Esophagus (tissue), 2 donors: ENCODE measurements around the gene STK4. TPM values are rescaled to one million over a fixed set of nuclear protein-coding genes. Genes with fewer than 3 reads are reported as not detected.

Experiments used
- H3K27ac ChIP-seq, 2 donors: one replicate each; pipeline ENCODE4 v1.5.1; 2013; ENCODE audit warnings: low read depth in 2 of 2, mild to moderate bottlenecking in 2 of 2, inconsistent platforms in 1 of 2, low read length in 1 of 2, moderate library complexity in 1 of 2
- H3K27me3 ChIP-seq, 2 donors: one replicate each; pipeline ENCODE4 v1.6.1; 2013; ENCODE audit warnings: low read length in 2 of 2, control low read depth in 1 of 2, mild to moderate bottlenecking in 1 of 2; ENCODE audit not compliant: insufficient read depth in 2 of 2, control insufficient read depth in 1 of 2
- H3K36me3 ChIP-seq, 2 donors: one replicate each; pipeline ENCODE4 v1.6.1; 2013; ENCODE audit warnings: low read length in 1 of 2; ENCODE audit not compliant: control insufficient read depth in 2 of 2, insufficient read depth in 2 of 2
- H3K4me1 ChIP-seq, 2 donors: one replicate each; pipeline ENCODE4 v1.6.1; 2013; ENCODE audit warnings: low read length in 1 of 2; ENCODE audit not compliant: control insufficient read depth in 2 of 2, insufficient read depth in 2 of 2
- H3K4me3 ChIP-seq, 2 donors: one replicate each; pipeline ENCODE4 v1.5.1; 2013; ENCODE audit warnings: low read length in 2 of 2, mild to moderate bottlenecking in 2 of 2, low read depth in 1 of 2, moderate library complexity in 1 of 2
- H3K9me3 ChIP-seq, 2 donors: one replicate each; pipeline ENCODE4 v1.6.1; 2013; ENCODE audit warnings: mild to moderate bottlenecking in 2 of 2, low read depth in 1 of 2, low read length in 1 of 2, moderate library complexity in 1 of 2; ENCODE audit not compliant: control insufficient read depth in 2 of 2, insufficient read depth in 1 of 2
- WGBS, 2 donors: extraction: QIAGEN DNeasy Blood & Tissue Kit; methylation state at CpG; one replicate each; pipeline ENCODE4 v1.1.7; 2013; 5-methylcytosine and 5-hydroxymethylcytosine counted together
- polyA plus RNA-seq, 2 donors: library from polyadenylated mRNA; stranded (reverse); fragments of 200-250 nt; gene quantifications; one replicate each; pipeline ENCODE4 v1.2.3, GENCODE V29; 2013
- donor health status: healthy with polysubstance abuse.
- donor health status: Bipolar disorder and iron deficiency.

The STK4 gene
- polyA plus RNA-seq, 2 donors: 4.7 to 4.8 TPM

DNA sequence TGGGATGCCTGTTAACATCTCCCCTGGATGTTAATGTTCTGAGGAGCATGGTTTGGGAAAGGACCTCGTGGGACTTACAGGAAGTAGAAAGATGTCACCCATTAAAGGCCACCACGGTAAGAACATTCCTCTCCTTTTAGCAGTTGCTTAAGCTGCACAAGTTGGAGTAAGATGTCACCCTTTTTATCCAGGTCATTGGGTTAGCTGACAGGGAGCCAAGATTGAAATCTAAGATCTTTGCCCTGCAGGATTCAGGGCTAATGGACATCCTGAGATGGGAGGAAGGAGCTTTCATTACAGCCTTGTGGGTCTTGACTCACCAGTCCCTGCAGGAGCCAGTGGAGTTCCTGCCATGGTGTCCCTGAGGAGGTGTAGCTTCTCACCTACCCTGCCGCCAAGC, 34.4 kb upstream of the STK4 start:
- H3K9me3 ChIP-seq: peaks cover 0 to under 1% of the 10 kb centered on the region in 2 donors
- no peaks in the 10 kb centered on the region for H3K4me1 ChIP-seq
- no peak overlapping the region for H3K27ac ChIP-seq
- peaks cover 1 to 14% of the 10 kb centered on the region in 2 donors for H3K36me3 ChIP-seq
- WGBS, 2 donors: 92% methylated on average over 3 of the region's 3 CpGs
- no peak overlapping the region for H3K4me3 ChIP-seq
- no peaks in the 10 kb centered on the region for H3K27me3 ChIP-seq

DNA sequence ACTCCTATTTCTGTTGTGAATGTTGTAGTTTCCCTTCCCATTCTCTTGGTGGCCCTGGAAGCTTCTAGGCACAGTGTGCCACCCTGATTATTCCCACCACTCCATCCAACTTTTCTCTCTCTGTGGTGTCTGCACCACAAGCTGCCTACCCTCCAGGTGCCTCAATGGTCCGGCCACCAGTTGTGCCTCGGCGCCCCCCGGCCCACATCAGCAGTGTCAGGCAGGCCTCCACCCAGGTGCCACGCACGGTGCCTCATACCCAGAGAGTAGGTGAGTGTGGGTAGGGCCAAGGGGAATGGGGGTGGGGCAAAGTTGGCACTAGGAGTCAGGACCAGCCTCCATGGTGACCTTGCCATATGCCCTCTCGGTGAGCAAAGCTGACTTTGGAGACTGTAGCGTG, 33.4 kb upstream of the STK4 start:
- H3K36me3 ChIP-seq: peaks cover 3 to 17% of the 10 kb centered on the region in 2 donors
- H3K9me3 ChIP-seq: peaks cover 0 to 2% of the 10 kb centered on the region in 2 donors
- no peak overlapping the region for H3K27ac ChIP-seq
- no peaks in the 10 kb centered on the region for H3K27me3 ChIP-seq
- no peaks in the 10 kb centered on the region for H3K4me1 ChIP-seq
- 94 to 96% methylated on average over 8 of the region's 8 CpGs for WGBS, 2 donors
- H3K4me3 ChIP-seq: no peak overlapping the region

DNA sequence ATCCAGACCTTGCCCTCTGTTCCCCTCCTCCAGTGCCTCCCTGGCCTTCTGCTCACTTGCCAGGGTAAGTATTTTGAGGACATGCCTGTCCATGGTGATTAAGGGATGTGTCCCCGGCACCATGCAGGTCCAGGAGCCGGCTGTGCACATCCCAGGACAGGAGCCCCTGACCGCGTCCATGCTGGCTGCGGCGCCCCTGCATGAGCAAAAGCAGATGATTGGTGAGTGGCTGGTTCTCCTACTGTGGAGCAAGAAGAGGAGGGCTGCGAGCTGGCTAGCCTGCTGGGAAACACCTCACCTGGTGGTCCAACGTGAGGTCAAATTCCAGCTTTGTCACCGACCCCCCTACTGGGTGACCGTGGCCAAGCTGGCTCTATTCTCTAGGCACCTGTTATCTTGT, 29.8 kb upstream of the STK4 start:
- H3K27me3 ChIP-seq: no peaks in the 10 kb centered on the region
- H3K27ac ChIP-seq: no peak overlapping the region
- H3K36me3 ChIP-seq: peaks cover 8 to 25% of the 10 kb centered on the region in 2 donors
- H3K4me1 ChIP-seq: no peaks in the 10 kb centered on the region
- peaks cover 0 to 2% of the 10 kb centered on the region in 2 donors for H3K9me3 ChIP-seq
- H3K4me3 ChIP-seq: no peak overlapping the region
- WGBS, 2 donors: 88 to 94% methylated on average over 10 of the region's 10 CpGs

DNA sequence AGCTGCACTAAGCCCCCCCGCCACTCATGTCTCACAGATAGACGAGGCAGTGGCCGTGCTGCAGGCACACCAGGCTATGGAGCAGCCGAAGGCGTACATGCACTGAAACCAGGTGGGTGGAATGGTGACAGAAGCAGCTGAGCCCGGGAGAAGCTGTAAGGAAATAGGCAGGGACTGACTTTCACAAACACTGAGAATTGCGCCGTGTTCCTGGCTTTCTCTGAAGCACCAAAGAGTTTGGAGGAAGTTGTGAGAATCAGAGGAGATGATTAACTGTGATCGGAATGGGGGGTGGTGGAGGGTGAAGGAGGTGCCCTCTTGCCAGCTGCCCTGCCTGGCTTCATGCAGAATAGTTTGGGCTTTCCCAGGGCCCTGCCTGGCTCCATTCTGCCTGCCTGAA, 27.7 kb upstream of the STK4 start:
- peaks cover 21 to 31% of the 10 kb centered on the region in 2 donors for H3K36me3 ChIP-seq
- H3K27ac ChIP-seq: no peak overlapping the region
- 85 to 90% methylated on average over 9 of the region's 9 CpGs for WGBS, 2 donors

DNA sequence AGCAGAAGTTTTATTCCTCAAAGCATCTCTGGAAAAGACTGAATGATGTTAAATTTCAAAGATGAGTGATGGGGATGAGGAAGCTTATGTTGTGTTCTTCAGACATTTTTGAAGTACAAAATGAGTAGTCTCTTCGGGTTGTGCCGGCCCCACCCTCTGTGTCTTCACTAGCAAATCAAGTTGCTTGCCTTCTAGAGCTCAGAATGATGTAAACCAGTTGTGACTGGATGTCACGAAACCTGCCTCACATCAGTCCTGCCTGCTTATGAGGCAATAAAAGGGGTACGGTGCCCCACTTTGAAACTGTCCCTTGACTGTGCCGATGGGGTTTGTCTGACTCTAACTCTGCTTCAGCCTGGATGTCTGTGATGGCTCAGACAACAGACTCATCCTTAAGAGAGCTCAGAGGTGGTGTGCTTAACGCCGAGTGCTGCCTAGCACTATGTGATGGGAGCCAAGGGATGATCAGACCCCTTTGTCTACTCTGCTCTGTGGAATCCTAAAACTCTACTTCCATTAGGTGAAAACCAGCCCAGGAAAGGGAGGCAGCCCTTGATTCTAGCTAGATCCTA, 25.1 kb upstream of the STK4 start:
- Histone ChIP-seq H3K4me1 (no peaks in the 10 kb centered on the region), H3K9me3 (peaks cover 0 to 2% of the 10 kb centered on the region in 2 donors), H3K4me3 (no peak overlapping the region), H3K27me3 (no peaks in the 10 kb centered on the region), H3K36me3 (peaks cover 24 to 34% of the 10 kb centered on the region in 2 donors), H3K27ac (no peak overlapping the region)
- 82 to 87% methylated on average over 7 of the region's 7 CpGs for WGBS, 2 donors

More for the DNA sequence above, 27.7 kb upstream of the STK4 start:
- H3K4me1 ChIP-seq: no peaks in the 10 kb centered on the region
- H3K4me3 ChIP-seq: no peak overlapping the region
- H3K9me3 ChIP-seq: peaks cover 0 to 2% of the 10 kb centered on the region in 2 donors
- no peaks in the 10 kb centered on the region for H3K27me3 ChIP-seq

DNA sequence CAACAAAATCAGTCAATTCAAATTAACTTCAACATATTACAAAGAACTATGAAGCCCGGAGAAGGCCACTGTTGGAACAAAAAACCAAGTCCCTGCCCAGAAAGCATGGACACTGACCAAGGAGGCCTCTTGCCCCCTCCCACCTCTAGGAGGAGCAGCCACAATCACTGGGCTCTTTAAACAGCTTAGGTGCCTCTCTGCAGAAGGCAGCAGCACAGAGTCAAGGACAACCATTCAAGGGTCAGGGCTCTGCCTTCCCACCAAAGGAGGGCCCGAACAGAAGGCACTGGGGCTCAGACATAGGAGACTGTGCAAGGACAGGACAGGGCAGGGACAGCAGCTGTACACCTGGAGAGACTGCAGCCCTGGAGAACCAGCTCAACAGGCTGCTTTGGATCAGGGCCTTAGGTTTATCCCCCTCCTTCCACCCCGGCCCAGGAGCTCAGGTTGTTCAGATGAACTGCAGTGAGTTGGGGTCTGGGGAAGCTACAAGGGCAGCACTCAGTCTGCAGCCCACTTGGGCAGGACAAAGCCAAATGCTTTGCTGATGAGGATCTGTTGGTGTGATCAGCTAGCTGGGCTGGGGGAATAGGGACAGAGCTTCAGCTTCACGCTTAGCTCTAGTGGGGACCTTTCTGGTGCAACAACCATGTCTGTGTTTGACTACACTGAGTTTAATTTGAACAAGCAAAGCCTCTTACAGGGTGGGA, 23.9 kb upstream of the STK4 start:
- Histone ChIP-seq H3K9me3 (no peaks in the 10 kb centered on the region), H3K4me3 (no peak overlapping the region), H3K4me1 (no peaks in the 10 kb centered on the region), H3K27me3 (no peaks in the 10 kb centered on the region), H3K36me3 (peaks cover 21 to 27% of the 10 kb centered on the region in 2 donors), H3K27ac (no peak overlapping the region)
- WGBS, 2 donors: 82 to 92% methylated on average over 4 of the region's 4 CpGs

DNA sequence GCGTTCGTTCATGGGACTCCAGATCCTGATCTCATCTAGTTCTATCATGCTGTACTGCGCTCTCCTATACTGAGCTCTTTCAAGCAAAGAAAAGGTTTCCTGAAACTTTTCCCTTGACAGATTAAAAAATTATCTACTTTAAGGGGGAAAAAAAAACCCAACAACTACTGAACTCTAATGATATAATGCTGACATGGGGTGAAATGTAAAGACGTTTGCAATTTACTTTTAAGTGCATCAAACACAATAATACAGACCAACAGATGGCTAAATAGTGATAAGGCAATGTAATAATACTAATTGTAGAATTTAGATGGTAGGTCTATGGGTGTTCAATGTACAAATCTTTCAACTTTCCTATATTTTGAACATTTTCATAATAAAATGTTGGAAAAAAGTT, 22.5 kb upstream of the STK4 start:
- Histone ChIP-seq H3K4me1 (no peaks in the 10 kb centered on the region), H3K9me3 (no peaks in the 10 kb centered on the region), H3K4me3 (no peak overlapping the region), H3K27ac (no peak overlapping the region), H3K36me3 (peaks cover 21 to 31% of the 10 kb centered on the region in 2 donors), H3K27me3 (no peaks in the 10 kb centered on the region)
- 86 to 89% methylated on average over 4 of the region's 4 CpGs for WGBS, 2 donors

DNA sequence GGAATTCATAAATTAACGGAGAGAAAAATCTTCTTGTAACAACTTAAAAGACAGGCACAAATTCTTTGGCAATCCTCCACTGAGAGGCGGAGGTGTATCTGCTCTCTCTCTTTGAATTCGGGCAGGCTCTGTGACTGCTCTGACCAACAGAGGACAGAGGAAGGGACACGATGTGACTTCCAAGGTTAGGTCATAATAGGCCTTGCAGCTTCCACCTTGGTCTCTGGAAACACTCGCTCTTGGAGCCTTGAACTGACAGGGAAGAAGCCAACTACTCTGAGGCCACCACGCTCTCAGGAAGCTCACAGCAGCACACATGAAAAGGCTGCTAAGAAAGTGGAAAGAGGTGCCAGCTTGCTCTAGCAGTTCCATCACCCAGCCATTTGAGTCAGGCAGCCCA, 21.1 kb upstream of the STK4 start:
- no peaks in the 10 kb centered on the region for H3K27me3 ChIP-seq
- no peaks in the 10 kb centered on the region for H3K9me3 ChIP-seq
- no peak overlapping the region for H3K27ac ChIP-seq
- H3K4me3 ChIP-seq: no peak overlapping the region
- peaks cover 26 to 32% of the 10 kb centered on the region in 2 donors for H3K36me3 ChIP-seq
- H3K4me1 ChIP-seq: no peaks in the 10 kb centered on the region
- WGBS, 2 donors: 88 to 92% methylated on average over 6 of the region's 6 CpGs

DNA sequence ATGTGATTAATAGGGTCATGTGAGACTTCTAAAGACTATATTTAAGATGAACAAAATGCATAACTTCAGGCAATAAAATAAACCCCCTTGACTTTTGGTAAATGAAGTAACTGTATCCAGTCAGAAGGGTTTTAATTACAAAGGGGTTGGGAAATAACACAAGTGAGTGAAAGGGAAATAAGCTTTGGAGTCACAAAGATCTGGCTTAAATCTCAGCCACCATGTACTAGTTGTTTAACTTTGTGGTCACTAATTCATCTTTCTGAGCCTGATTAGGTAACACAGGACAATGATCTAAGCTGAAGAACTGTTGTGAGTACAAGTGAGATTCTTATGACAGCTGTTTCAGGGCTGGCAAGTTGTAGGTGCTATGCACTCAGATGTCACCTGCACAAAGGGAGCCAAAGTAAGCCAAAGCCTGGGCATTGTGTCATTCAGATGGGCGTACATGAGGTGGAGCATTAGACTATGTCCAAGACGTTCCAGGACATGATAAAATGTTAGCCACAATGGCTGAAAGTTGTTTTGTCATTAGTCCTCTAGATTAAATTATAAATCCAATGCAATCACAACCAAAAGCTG, 19.9 kb upstream of the STK4 start:
- Histone ChIP-seq H3K4me3 (no peak overlapping the region), H3K4me1 (no peaks in the 10 kb centered on the region), H3K27ac (no peak overlapping the region), H3K27me3 (no peaks in the 10 kb centered on the region), H3K36me3 (peaks cover 34 to 35% of the 10 kb centered on the region in 2 donors), H3K9me3 (no peaks in the 10 kb centered on the region)
- WGBS, 2 donors: 76 to 78% methylated on average over 2 of the region's 2 CpGs
